ENCODE measurements around the gene KLC4. TPM values are rescaled to one million over a fixed set of nuclear protein-coding genes. Genes with fewer than 3 reads are reported as not detected.

KLC4 gene
- total RNA-seq, 1 donor from 2014 or later = 11.4 TPM

DNA sequence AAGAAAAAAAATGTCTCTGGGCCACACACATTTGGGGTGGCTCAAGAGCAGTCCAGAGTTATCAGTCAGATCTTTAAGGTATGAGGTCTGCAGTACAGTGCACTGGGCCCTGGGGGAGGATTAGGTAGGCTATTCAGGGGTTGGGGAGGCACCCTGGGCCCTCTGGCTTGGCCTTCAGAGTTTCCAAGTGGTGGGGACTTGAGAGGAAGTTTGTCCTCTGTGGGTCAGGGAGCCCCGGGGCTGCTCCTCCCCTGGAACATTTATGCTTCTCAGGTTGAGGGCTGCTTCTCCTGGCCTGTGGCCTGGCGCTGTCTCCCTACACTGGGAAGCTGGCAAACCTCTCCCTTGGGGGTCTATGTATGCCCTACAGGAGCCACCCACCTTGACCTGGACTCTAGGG, 62.7 kb downstream of the KLC4 start:
- intact Hi-C loops (cut with micrococcal nuclease) = no loop called here

DNA sequence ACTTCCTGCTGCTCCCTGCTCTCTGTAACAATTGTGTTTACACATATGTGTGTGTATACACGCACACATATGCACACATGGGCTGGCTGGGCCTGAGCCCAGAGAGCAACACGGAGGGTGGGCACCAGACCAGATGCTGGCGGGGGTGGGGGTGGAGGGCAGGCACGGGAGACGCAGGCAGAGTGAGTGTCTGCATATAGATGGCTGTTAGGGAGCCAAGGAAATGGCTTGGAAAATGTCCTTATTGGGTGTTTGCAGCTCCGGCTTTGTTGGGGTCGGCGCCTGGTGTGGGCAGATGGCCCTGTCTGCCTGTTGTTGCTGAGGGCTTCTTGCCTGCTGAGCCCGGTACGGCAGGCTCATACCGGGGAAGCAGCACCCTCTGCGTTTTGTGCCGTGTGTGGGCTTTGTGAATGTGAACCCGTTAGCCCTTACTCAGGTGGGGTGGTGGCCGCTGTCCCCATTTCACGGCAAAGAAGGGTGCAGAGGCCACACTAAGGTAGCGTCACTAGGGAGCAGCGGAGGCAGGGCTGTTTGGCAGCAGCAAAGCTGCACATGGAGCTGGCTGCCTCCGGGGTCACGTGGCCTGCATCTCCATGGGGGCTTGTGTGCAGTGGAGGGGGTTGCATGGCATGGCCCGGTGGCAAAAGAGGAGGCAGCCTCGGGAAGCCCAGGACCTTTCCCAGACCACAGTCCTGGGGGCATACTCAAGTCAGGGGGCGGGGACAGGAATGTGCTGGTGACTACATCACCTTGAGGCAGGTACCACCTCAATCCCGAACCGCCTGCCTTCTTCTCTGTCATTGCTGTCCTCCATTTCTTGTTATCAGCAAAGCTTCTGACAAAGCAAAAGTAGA, 64.3 kb downstream of the KLC4 start:
- intact Hi-C loops (cut with micrococcal nuclease) = no loop called here

DNA sequence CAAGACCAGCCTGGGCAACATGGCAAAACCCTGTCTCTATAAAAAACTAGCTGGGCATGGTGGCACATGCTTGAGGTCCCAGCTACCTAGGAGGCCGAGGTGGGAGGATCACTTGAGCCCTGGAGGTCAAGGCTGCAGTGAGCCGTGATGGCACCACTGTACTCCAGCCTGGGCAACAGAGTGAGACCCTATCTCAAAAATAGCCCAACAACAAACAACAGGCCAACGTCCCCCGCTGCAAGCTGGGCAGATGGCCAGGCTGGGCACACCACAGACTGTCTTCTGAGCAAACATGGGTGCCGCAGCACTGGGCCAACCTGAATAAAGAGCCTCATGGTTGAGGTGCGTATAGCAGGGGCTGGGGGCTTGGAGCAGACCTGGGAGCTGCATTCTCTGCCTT, 65.0 kb downstream of the KLC4 start:
- intact Hi-C loops (cut with micrococcal nuclease) = no loop called here

Other genes starting within 250 kb of the KLC4 start
- gene RPL7L1, start 180.0 kb upstream of the KLC4 start, total RNA-seq = 91.0 and 94.7 TPM in 2 replicates
- gene PTCRA, start 143.6 kb upstream of the KLC4 start, total RNA-seq = not detected in 2 replicates
- 54.1 and 55.3 TPM in 2 replicates for gene CNPY3, start 130.2 kb upstream of the KLC4 start, total RNA-seq
- gene GNMT, start 98.9 kb upstream of the KLC4 start, total RNA-seq = 0.98 and 1.00 TPM in 2 replicates
- gene PEX6, start 80.5 kb upstream of the KLC4 start, total RNA-seq = 27.1 and 28.5 TPM in 2 replicates
- gene PPP2R5D, start 75.1 kb upstream of the KLC4 start, total RNA-seq = 52.6 and 56.1 TPM in 2 replicates
- gene MEA1, start 45.7 kb upstream of the KLC4 start, total RNA-seq = 63.6 and 65.6 TPM in 2 replicates
- 65.4 and 67.1 TPM in 2 replicates for gene KLHDC3, start 45.4 kb upstream of the KLC4 start, total RNA-seq
- 70.7 and 74.8 TPM in 2 replicates for gene RRP36, start 38.0 kb upstream of the KLC4 start, total RNA-seq
- 10.6 and 12.0 TPM in 2 replicates for gene CUL7, start 5.8 kb upstream of the KLC4 start, total RNA-seq
- 47.9 and 50.2 TPM in 2 replicates for gene MRPL2, start 197 bp upstream of the KLC4 start, total RNA-seq
- gene PTK7, start 16.7 kb downstream of the KLC4 start, total RNA-seq = 1.9 TPM in 2 replicates
- gene SRF, start 111.6 kb downstream of the KLC4 start, total RNA-seq = 46.5 and 46.8 TPM in 2 replicates
- gene CUL9, start 122.6 kb downstream of the KLC4 start, total RNA-seq = 42.9 and 45.5 TPM in 2 replicates
- 43.9 and 45.7 TPM in 2 replicates for gene DNPH1, start 169.8 kb downstream of the KLC4 start, total RNA-seq
- gene TTBK1, start 183.8 kb downstream of the KLC4 start, total RNA-seq = 0.18 and 0.20 TPM in 2 replicates
- not detected in 2 replicates for gene SLC22A7, start 238.6 kb downstream of the KLC4 start, total RNA-seq
- gene CRIP3, start 249.2 kb downstream of the KLC4 start, total RNA-seq = 0.23 and 0.34 TPM in 2 replicates

Data from T-helper 2 cell treated with Interferon-gamma antibody and Interleukin-4, amounts not matched to agents 100 ng/mL and 5 ng/mL, for 36 hours (primary cell).